Choroid plexus epithelial cell (primary cell): ENCODE measurements around the gene UNC5CL.

Experiments
- DNase-seq: peaks from one replicate; pipeline ENCODE4 v3.0.0-alpha.2; 2010; ENCODE audit warnings: low read depth
- H3K4me3 ChIP-seq: 2 replicates; pipeline ENCODE4 v1.5.1; 2011; ENCODE audit warnings: low read depth, mild to moderate bottlenecking, control low read depth, low read length, moderate library complexity
- TF ChIP-seq, protein P1 (sequence below): conservative IDR thresholded peaks from 2 replicates; pipeline ENCODE4 v1.5.1; 2011; ENCODE audit warnings: low read depth, mild to moderate bottlenecking, control low read depth, inconsistent platforms, low read length, moderate library complexity

The UNC5CL gene

DNA sequence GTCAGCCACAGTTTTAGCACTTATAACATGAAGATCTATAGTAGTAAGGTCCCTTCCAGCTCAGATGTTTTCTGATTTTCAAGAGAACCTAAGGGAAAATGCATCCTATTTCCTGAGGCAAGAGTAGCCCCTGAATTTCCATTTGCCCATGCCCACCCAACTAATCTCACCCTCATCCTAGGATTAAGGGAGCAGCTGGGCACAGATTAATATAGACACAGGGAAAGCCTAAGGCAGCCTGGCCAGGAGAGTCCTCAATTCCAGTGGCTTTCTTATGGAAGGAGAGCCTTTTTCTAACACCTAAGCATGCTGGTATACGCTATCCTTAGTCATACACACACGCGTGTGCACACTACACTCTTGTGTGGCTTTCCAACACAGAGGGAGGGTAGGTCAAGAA lies 15.5 kb upstream of the UNC5CL start:
- TF ChIP-seq, protein P1, sequence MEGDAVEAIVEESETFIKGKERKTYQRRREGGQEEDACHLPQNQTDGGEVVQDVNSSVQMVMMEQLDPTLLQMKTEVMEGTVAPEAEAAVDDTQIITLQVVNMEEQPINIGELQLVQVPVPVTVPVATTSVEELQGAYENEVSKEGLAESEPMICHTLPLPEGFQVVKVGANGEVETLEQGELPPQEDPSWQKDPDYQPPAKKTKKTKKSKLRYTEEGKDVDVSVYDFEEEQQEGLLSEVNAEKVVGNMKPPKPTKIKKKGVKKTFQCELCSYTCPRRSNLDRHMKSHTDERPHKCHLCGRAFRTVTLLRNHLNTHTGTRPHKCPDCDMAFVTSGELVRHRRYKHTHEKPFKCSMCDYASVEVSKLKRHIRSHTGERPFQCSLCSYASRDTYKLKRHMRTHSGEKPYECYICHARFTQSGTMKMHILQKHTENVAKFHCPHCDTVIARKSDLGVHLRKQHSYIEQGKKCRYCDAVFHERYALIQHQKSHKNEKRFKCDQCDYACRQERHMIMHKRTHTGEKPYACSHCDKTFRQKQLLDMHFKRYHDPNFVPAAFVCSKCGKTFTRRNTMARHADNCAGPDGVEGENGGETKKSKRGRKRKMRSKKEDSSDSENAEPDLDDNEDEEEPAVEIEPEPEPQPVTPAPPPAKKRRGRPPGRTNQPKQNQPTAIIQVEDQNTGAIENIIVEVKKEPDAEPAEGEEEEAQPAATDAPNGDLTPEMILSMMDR, result no peak
- no peak for DNase-seq
- no peak overlapping the region for H3K4me3 ChIP-seq

DNA sequence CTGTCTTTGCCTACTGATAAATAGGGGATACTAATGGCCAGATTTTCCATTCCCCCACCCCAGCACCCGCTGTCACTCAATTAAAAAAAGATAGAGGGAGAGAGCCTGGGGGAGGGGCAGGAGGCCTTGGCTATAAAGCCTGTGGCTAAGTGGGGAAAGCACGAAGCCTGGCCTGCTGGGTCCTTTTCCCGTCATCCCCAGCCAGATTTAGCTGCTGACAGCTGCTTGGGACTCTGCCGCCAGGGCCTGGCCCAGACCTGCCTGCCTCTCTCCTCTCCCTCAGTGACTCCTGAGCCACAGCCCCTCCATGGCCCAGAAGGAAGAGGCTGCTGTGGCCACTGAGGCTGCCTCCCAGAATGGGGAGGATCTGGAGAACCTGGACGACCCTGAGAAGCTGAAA lies 14.0 kb upstream of the UNC5CL start, which contains the start of gene APOBEC2:
APOBEC2 (plus strand) TSS at position 162 of the 400 bp plus-strand sequence; CDS start at position 308, 146 bp downstream.
- no peak within 1 kb of the TSS for H3K4me3 ChIP-seq
- TF ChIP-seq, protein P1, result no peak
- DNase-seq, result no peak

- DNase-seq, result no peak
- H3K4me3 ChIP-seq, result no peak overlapping the region
- TF ChIP-seq, protein P1, result no peak
These were observed 12.9 kb upstream of the UNC5CL start for GRCh38 chr6:41051873-41052272.

DNA sequence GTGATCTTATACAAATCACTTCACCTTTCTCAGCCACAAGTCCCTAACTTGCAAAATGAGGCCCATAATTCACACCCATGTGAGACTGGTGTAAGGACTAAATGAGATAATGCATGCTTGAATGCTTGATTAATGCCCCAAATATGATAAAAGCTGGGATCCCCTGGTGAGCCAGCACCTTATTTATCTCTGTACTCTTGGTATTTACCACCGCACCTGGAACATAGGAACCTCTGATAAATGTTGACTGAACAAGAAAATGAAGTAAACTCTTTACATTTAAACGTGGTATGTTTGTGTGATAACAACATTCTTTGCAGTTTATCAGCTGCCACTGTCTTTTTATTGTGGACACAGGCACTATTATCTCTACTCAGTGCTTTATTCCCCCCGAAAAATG lies 11.5 kb upstream of the UNC5CL start:
- TF ChIP-seq, protein P1, result no peak
- DNase-seq, result no peak
- H3K4me3 ChIP-seq, result no peak overlapping the region

DNA sequence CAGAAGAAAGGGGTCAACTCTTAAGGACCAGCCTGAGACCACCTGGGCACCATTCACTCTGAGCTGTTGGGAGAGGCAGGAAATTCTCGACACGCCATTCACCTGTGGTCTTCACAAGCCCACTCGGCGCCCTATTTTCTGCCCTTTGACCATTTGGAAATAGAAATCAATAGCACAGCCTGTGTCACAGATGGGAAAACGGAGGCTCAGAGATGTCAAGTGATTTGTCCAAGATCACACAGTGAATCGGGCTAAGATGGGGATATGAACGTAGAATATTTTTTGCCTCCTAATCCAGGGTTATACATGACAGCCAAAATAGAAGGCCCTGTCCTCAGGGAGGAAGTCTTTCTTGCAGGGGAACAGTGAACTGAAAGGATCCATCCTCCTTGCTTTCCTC lies 10.9 kb upstream of the UNC5CL start:
- no peak overlapping the region for H3K4me3 ChIP-seq
- DNase-seq, result no peak
- TF ChIP-seq, protein P1, result no peak

DNA sequence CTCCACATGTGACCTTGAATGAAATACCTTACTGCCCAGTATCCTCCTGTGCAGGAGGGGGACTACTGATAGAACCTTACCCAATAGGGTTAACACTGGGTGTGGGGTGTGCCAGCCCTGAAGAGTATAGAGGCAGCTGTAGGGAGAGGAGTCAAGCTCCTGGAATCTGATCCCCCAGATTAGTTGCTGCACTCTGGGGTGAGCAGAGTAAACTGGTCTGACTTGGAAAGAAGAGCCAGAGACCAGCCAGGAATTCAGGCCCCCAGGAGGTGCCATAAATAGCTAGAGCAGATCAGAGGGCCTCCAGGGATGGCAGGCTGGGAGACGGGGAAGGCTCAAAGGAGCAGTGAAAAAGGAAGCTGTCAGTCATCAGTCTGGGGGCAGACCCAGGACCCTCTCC lies 10.5 kb upstream of the UNC5CL start:
- no peak for DNase-seq
- no peak overlapping the region for H3K4me3 ChIP-seq
- TF ChIP-seq, protein P1, result no peak
